Erythroblast (primary cell): ENCODE data around the gene DDA1.

Experiments
- GATA1 ChIP-seq: IDR thresholded peaks from 2 replicates; pipeline ENCODE4 v1.6.1; 2011; ENCODE audit warnings: low read depth, mild to moderate bottlenecking, control low read depth, low read length, moderate library complexity
- POLR2A ChIP-seq: IDR thresholded peaks from 2 replicates; pipeline ENCODE4 v1.6.1; 2011; ENCODE audit warnings: mild to moderate bottlenecking, low read length

DNA sequence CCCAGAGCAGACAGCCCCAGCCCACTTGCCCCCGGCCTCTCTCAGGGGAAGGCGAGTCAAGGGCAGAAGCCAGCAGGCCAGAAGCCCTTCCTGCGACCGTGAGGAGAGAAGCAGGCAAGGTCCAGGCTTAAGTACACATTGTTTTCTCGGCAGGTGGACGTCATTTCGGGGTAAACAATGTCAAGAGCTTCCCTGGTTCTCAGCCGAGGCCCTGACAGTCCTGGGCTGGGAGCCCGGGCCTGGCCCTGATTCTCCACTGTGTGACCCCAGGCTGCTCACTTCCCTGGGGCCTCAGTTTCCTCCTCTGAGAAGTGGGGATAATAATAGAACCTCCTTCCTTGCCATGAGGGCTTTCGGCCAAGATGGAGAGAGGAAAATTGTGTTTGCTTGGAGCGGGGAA lies 48.4 kb downstream of the DDA1 start:
- TF ChIP-seq POLR2A (no peak), GATA1 (no peak)
